ENCODE measurements around the gene SLC39A11.

DNA sequence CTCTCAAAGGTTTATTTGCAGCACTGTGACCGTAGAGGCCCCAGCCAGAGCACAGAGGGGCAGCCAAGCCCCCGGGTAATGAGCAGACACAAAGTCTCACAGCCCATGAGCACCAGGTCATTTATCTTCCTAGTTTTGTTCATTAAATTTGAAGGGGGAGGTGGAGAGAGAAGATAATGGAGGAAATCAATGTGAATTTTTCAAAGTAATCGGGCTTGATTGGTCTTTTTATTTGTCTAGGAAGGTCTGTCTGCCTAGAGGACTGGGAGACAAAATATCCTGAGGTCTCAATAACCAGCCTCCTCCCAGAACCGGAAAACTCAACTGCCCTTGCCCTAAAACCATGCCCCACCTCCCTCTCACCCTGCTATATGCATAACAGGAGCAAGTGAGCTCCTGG is 189.0 kb downstream of the SLC39A11 start:
- TF ChIP-seq CTCF (IDR thresholded peaks at IDR 0.05) (no peak), POLR2A (IDR thresholded peaks at IDR 0.05) (no peak), EP300 (IDR thresholded peaks at IDR 0.05) (no peak)

Data from upper lobe of left lung (tissue), 4 donors.